K562 (cell line): ENCODE measurements around the gene ABCC1.

Source experiments
- BACH1 ChIP-seq: fragments of 200-800 bp; sonication (Bioruptor generic); IDR thresholded peaks from 2 replicates; pipeline ENCODE4 v1.6.1; 2016; ENCODE audit warnings: missing genetic modification characterization, missing compliant biosample characterization
- FOXA1 ChIP-seq: fragments of 450-650 bp; IDR thresholded peaks from 2 replicates; pipeline ENCODE4 v1.6.1; 2016; ENCODE audit warnings: mild to moderate bottlenecking, borderline replicate concordance
- NFYB ChIP-seq: IDR thresholded peaks from 2 replicates; pipeline ENCODE4 v1.6.1; 2011; ENCODE audit warnings: mild to moderate bottlenecking, moderate library complexity; ENCODE audit not compliant: insufficient read length; ENCODE audit errors: extremely low read depth
- NR3C1 ChIP-seq: sonication (generic); formaldehyde crosslinking; IDR thresholded peaks from 2 replicates; pipeline ENCODE4 v1.8.1; 2022; ENCODE audit warnings: missing genetic modification reagents
- TAF1 ChIP-seq: IDR thresholded peaks from 2 replicates; pipeline ENCODE4 v1.6.1; 2011; ENCODE audit warnings: mild to moderate bottlenecking, low read length, moderate library complexity; ENCODE audit not compliant: insufficient read depth, control insufficient read depth, severe bottlenecking; ENCODE audit errors: extremely low read depth
- ZNF146 ChIP-seq: IDR thresholded peaks from one replicate; pipeline ENCODE4 v1.6.1; 2018; ENCODE audit warnings: missing compliant biosample characterization; ENCODE audit not compliant: unreplicated experiment
- TF ChIP-seq, protein P1 (sequence below), 3 experiments: IDR thresholded peaks in 2 of 3; conservative IDR thresholded peaks in 1 of 3; 2 replicates each; pipeline ENCODE4 v1.5.1; 2011 to 2012; ENCODE audit warnings: low read length in 3 of 3, mild to moderate bottlenecking in 3 of 3, control low read depth in 2 of 3, improper control_type of control experiment in 1 of 3, inconsistent platforms in 1 of 3, low read depth in 1 of 3, mixed read lengths in 1 of 3, moderate library complexity in 1 of 3; ENCODE audit not compliant: insufficient read depth in 2 of 3

DNA sequence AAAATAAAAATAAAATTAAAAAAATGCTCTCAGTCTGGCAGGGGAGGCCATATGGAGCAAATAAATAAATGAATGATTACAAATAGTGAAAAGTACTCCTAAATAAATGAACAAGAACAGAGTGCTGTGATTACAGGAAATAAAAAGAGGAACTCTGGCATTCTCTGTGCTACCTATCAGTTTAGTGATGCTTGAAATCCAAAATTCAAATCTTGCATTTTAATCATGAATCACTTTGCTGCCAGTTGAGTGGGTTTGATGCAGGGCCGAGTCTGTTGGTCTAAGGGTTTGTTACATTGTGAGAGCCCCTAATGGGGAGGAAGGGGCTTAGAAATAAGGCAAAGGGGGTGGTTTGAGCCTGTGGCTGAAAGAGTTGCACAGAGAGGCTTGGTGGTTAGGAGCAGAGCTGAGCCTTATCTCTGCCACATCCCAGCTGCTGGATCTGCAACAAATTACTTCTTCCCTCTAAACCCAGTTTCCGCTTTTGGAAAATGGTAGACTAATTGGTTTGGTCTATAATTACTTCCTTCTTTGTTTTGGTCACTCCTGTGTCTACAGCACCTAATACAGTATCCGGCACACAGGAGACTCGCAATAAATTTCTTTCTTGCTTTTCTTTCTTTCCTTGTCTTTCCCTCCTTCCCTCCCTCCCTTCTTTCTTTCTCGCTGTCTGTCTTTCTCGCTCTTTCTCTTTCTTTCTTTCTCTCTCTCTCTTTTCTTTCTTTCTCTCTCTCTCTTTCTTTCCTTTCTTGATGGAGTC lies 6.3 kb upstream of the ABCC1 start:
- TF ChIP-seq ZNF146 (CRISPR knock-in tag) (no peak), NR3C1 (no peak), BACH1 (tag) (no peak), NFYB (no peak), TAF1 (no peak), FOXA1 (no peak)
- TF ChIP-seq, protein P1, sequence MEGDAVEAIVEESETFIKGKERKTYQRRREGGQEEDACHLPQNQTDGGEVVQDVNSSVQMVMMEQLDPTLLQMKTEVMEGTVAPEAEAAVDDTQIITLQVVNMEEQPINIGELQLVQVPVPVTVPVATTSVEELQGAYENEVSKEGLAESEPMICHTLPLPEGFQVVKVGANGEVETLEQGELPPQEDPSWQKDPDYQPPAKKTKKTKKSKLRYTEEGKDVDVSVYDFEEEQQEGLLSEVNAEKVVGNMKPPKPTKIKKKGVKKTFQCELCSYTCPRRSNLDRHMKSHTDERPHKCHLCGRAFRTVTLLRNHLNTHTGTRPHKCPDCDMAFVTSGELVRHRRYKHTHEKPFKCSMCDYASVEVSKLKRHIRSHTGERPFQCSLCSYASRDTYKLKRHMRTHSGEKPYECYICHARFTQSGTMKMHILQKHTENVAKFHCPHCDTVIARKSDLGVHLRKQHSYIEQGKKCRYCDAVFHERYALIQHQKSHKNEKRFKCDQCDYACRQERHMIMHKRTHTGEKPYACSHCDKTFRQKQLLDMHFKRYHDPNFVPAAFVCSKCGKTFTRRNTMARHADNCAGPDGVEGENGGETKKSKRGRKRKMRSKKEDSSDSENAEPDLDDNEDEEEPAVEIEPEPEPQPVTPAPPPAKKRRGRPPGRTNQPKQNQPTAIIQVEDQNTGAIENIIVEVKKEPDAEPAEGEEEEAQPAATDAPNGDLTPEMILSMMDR (IDR thresholded peaks at IDR 0.05 in 2 of 3, conservative IDR thresholded peaks at IDR 0.05 in 1 of 3; ENCODE audit: insufficient read depth in 2 of 3, low read depth in 1 of 3, low read length in 3 of 3): no peak
